SK-N-SH (cell line): ENCODE results near the gene PPP2R5C. TPM values are rescaled to one million over a fixed set of nuclear protein-coding genes. Genes with fewer than 3 reads are reported as not detected.
A peak's percentile ranks its signal among the peaks of the same experiment; 100 is the strongest.

ENCODE experiments used
- CTCF ChIA-PET: fragments of 300-600, 350-600 bp; formaldehyde crosslinking; extraction: SDS; loops from one replicate; lab custom pipeline; 2021; lab: Yijun Ruan, JAX
- POLR2A ChIA-PET: fragments of 350-600 bp; sonication (Branson Sonifier 250); formaldehyde crosslinking; extraction: SDS; loops from one replicate; lab custom pipeline; 2020; ENCODE audit warnings: antibody characterized with exemption, inconsistent platforms; lab: Yijun Ruan, JAX
- DNase-seq: peaks from one replicate; pipeline ENCODE4 v3.0.0; 2012
- H2AFZ ChIP-seq: fragments of 200-600 bp; sonication (generic); 2 replicates; pipeline ENCODE4 v1.8.1; 2016; ENCODE audit warnings: antibody characterized with exemption, mild to moderate bottlenecking, low read depth
- H3F3A ChIP-seq: fragments of 200-600 bp; sonication (generic); replicated peaks from 2 replicates; pipeline ENCODE3; 2016; ENCODE audit warnings: antibody characterized with exemption, mild to moderate bottlenecking; ENCODE audit not compliant: insufficient read depth
- H3K27ac ChIP-seq, 2 experiments: fragments of 200-500 bp in 1 of 2; fragments of 200-600 bp in 1 of 2; sonication (Bioruptor generic) in 1 of 2; sonication (generic), shearing (Covaris generic) in 1 of 2; 2 replicates each; pipeline versions ENCODE4 v1.5.1 to v1.6.1; 2014 to 2016; ENCODE audit warnings: low read depth in 2 of 2, inconsistent platforms in 1 of 2, low read length in 1 of 2, mild to moderate bottlenecking in 1 of 2, mixed read lengths in 1 of 2
- H3K27me3 ChIP-seq: fragments of 200-600 bp; sonication (generic), shearing (Covaris generic); 2 replicates; pipeline ENCODE4 v1.6.1; 2016; ENCODE audit warnings: mixed run types; ENCODE audit not compliant: insufficient read depth
- H3K36me3 ChIP-seq, 2 experiments: fragments of 200-500 bp in 1 of 2; fragments of 200-600 bp in 1 of 2; sonication (Bioruptor generic) in 1 of 2; sonication (generic) in 1 of 2; replicated peaks in 1 of 2; 2 replicates each; pipeline versions ENCODE3 to v1.5.1; 2014 to 2016; ENCODE audit warnings: low read length in 1 of 2, mild to moderate bottlenecking in 1 of 2; ENCODE audit not compliant: insufficient read depth in 2 of 2, control insufficient read depth in 1 of 2
- H3K4me1 ChIP-seq, 2 experiments: fragments of 200-500 bp in 1 of 2; fragments of 200-600 bp in 1 of 2; sonication (Bioruptor generic) in 1 of 2; sonication (generic), shearing (Covaris generic) in 1 of 2; 2 replicates each; pipeline versions ENCODE4 v1.5.1 to v1.6.1; 2014 to 2016; ENCODE audit warnings: low read depth in 1 of 2, low read length in 1 of 2, mixed run types in 1 of 2; ENCODE audit not compliant: insufficient read depth in 2 of 2, control insufficient read depth in 1 of 2
- H3K4me2 ChIP-seq: fragments of 200-600 bp; sonication (generic), shearing (Covaris generic); 2 replicates; pipeline ENCODE4 v1.6.1; 2017; ENCODE audit warnings: mixed run types
- H3K4me3 ChIP-seq, 2 experiments: fragments of 200-500 bp in 1 of 2; fragments of 200-600 bp in 1 of 2; sonication (Bioruptor generic) in 1 of 2; sonication (generic), shearing (Covaris generic) in 1 of 2; 2 replicates each; pipeline versions ENCODE4 v1.5.1 to v1.8.1; 2014 to 2016; ENCODE audit warnings: low read depth in 2 of 2, inconsistent platforms in 1 of 2, low read length in 1 of 2, mild to moderate bottlenecking in 1 of 2, mixed read lengths in 1 of 2, moderate library complexity in 1 of 2
- H3K79me2 ChIP-seq: fragments of 200-600 bp; sonication (generic); 2 replicates; pipeline ENCODE4 v1.8.1; 2017; ENCODE audit warnings: mild to moderate bottlenecking; ENCODE audit not compliant: insufficient read depth
- H3K9ac ChIP-seq: fragments of 200-600 bp; sonication (generic); 2 replicates; pipeline ENCODE4 v1.6.1; 2017; ENCODE audit warnings: mixed run types
- H3K9me2 ChIP-seq: fragments of 200-600 bp; sonication (generic); 2 replicates; pipeline ENCODE4 v1.6.1; 2017; ENCODE audit warnings: mixed run types
- H3K9me3 ChIP-seq: fragments of 200-600 bp; sonication (generic); 2 replicates; pipeline ENCODE4 v1.6.1; 2017; ENCODE audit warnings: mixed run types, mild to moderate bottlenecking, moderate library complexity
- H4K20me1 ChIP-seq: fragments of 200-600 bp; sonication (generic); 2 replicates; pipeline ENCODE4 v1.6.1; 2017; ENCODE audit warnings: mild to moderate bottlenecking, mixed run types; ENCODE audit not compliant: insufficient read depth
- CHD2 ChIP-seq: fragments of 150-350 bp; IDR thresholded peaks from 2 replicates; pipeline ENCODE4 v1.6.1; 2018; ENCODE audit warnings: low read length; ENCODE audit not compliant: partially characterized antibody
- CTCF ChIP-seq: fragments of 200-600 bp; sonication (generic); IDR thresholded peaks from 2 replicates; pipeline ENCODE4 v1.6.1; 2017; ENCODE audit warnings: antibody characterized with exemption, mild to moderate bottlenecking, moderate library complexity
- ELF1 ChIP-seq: IDR thresholded peaks from 2 replicates; pipeline ENCODE4 v1.4.0; 2012
- IRF3 ChIP-seq: fragments of 150-350 bp; IDR thresholded peaks from 2 replicates; pipeline ENCODE4 v1.6.1; 2016; ENCODE audit warnings: mild to moderate bottlenecking, low read depth, low read length
- MEF2A ChIP-seq: IDR thresholded peaks from 2 replicates; pipeline ENCODE4 v1.4.0; 2012; ENCODE audit warnings: low read depth, borderline replicate concordance
- NFIC ChIP-seq: IDR thresholded peaks from 2 replicates; pipeline ENCODE4 v1.4.0; 2012; ENCODE audit warnings: borderline replicate concordance
- NRF1 ChIP-seq: IDR thresholded peaks from 2 replicates; pipeline ENCODE4 v1.6.1; 2012; ENCODE audit warnings: low read depth, mild to moderate bottlenecking, low read length
- POLR2AphosphoS5 ChIP-seq: IDR thresholded peaks from 2 replicates; pipeline ENCODE4 v1.6.1; 2012; ENCODE audit warnings: low read depth, low read length
- RCOR1 ChIP-seq: fragments of 150-350 bp; IDR thresholded peaks from 2 replicates; pipeline ENCODE4 v1.6.1; 2017; ENCODE audit warnings: antibody characterized with exemption, low read length
- RFX5 ChIP-seq: IDR thresholded peaks from 2 replicates; pipeline ENCODE4 v1.6.1; 2012; ENCODE audit warnings: mild to moderate bottlenecking, improper control_type of control experiment, low read length
- RXRA ChIP-seq: IDR thresholded peaks from 2 replicates; pipeline ENCODE4 v1.4.0; 2012; ENCODE audit warnings: low read depth, mild to moderate bottlenecking, borderline replicate concordance
- SIN3A ChIP-seq: IDR thresholded peaks from 2 replicates; pipeline ENCODE4 v1.6.1; 2012; ENCODE audit warnings: low read depth, mild to moderate bottlenecking, low read length, moderate library complexity, borderline replicate concordance
- WGBS: methylation state at CpG from one replicate; pipeline ENCODE4 v1.1.6; 2017; ENCODE audit warnings: low lambda C conversion rate; 5-methylcytosine and 5-hydroxymethylcytosine counted together
- polyA plus RNA-seq, 3 experiments: library from polyadenylated mRNA; depleted of rRNA; stranded (reverse); fragments of >200 nt; gene quantifications; 2 replicates each; pipeline ENCODE4 v1.2.3, GENCODE V29; 2012
- TF ChIP-seq, protein P1 (sequence below): IDR thresholded peaks from 2 replicates; pipeline ENCODE4 v1.4.0; 2012; ENCODE audit warnings: low read depth, borderline replicate concordance

Gene PPP2R5C
- polyA plus RNA-seq, 1 of the 3 experiments (the other 2 are of a cell fraction) = 43.7 TPM

DNA sequence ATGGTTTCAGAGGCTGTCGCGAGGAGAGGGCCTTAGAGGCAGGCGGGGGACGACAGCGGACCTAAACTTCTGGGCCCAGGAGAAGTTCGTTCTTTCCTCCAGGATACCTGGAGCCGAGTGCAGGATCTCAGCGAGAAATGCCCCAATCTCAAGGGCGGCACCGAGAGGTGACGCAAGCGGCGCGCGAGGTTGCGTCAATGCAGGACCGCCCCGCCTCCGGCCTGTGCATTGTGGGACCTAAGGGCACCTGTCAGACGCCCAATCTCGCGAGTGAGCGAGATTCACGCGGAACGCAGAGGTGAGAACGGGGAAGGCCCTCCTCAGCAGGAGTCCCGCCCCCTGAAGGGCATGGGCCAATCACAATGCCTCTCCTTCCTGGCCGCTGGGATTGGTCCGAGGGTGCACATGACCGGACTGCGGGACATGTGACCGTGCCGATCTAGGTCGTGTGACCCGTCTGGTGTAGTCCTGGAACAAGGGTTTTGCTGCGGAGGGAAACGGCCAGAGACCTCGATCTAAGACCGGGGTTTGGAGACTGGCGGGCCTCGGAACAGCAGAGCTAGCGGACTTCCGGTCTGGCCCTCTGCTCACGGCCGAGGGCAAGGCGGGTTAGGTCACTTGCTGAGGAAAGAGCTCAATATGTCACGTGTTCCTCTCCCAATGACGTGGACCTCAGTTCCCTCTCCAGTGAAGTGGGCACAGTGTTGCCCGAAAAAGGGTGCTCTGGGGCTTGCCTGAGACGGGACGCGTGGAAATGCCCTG, 186.6 kb downstream of the PPP2R5C start (continued):
- TF ChIP-seq, protein P1, sequence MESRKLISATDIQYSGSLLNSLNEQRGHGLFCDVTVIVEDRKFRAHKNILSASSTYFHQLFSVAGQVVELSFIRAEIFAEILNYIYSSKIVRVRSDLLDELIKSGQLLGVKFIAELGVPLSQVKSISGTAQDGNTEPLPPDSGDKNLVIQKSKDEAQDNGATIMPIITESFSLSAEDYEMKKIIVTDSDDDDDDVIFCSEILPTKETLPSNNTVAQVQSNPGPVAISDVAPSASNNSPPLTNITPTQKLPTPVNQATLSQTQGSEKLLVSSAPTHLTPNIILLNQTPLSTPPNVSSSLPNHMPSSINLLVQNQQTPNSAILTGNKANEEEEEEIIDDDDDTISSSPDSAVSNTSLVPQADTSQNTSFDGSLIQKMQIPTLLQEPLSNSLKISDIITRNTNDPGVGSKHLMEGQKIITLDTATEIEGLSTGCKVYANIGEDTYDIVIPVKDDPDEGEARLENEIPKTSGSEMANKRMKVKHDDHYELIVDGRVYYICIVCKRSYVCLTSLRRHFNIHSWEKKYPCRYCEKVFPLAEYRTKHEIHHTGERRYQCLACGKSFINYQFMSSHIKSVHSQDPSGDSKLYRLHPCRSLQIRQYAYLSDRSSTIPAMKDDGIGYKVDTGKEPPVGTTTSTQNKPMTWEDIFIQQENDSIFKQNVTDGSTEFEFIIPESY = peak; percentile 100
- TF ChIP-seq NFIC = no peak
- peak; percentile 52; the same call in 1 of the 2 replicates for TF ChIP-seq RCOR1
- no peak for TF ChIP-seq MEF2A
- peak; percentile 98 for TF ChIP-seq POLR2AphosphoS5
- no peak for TF ChIP-seq NRF1
- peak; percentile 77 for TF ChIP-seq IRF3
- peak; percentile 100 for TF ChIP-seq CHD2

- POLR2A ChIA-PET = interaction anchor here (0.7 to 1.7 kb wide), 5 partner anchors 19 to 237 kb away, joined by 3 to 7 read pairs (median 3); no protein-coding TSS in a partner anchor
Measured at GRCh38 chr14:101948666-101949216, 187.2 kb downstream of the PPP2R5C start.

DNA sequence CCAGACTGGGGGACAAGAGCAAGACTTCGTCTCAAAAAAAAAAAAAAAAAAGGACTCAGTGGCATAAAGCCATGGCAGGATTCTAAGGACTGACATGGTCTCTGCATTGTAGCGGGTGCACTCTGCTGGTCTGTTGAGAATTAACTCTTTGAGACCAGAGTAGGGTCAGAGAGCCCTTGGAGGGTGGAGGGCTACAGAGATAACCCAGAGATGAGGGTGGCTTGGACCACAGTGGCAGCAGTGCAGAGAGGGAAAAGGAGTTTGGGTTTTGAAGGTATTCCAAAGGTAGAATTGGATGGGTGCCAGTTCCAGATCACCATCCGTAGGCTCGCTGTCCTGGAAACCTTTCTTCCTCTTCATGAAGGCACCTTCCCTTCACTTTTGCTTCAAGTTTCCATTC, 188.6 kb downstream of the PPP2R5C start:
- Histone ChIP-seq H2AFZ (no peak overlapping the region), H3K9me2 (no peaks in the 10 kb centered on the region), H3K27ac (no peak overlapping the region), H3K4me2 (no peak overlapping the region), H3K4me1 (peaks cover 0 to 14% of the 10 kb centered on the region in 2 experiments; a peak in 1 of 4 replicates), H3K9ac (no peak overlapping the region)
- no peak for DNase-seq
- CTCF ChIA-PET = interaction anchor here (1.8 to 4.5 kb wide), 2 partner anchors 12 to 179 kb away, joined by 7 to 31 read pairs; no protein-coding TSS in a partner anchor
- POLR2A ChIA-PET = no interaction called here
- 83% methylated on average over 4 of the region's 4 CpGs for WGBS
- TF ChIP-seq CTCF (no peak), RFX5 (no peak), RXRA (no peak)
- TF ChIP-seq, all 33 proteins: peak for 0
- H3K27me3 ChIP-seq = no peaks in the 10 kb centered on the region
- no peaks in the 10 kb centered on the region for H3K9me3 ChIP-seq
- no peak overlapping the region for H3K4me3 ChIP-seq
- H3K79me2 ChIP-seq = peaks cover 18% of the 10 kb centered on the region
- peaks cover 3% of the 10 kb centered on the region for H3F3A ChIP-seq
- no peaks in the 10 kb centered on the region for H3K36me3 ChIP-seq
- no peaks in the 10 kb centered on the region for H4K20me1 ChIP-seq

More at GRCh38 chr14:101948666-101949216, 187.2 kb downstream of the PPP2R5C start:
- H3K4me2 ChIP-seq = peak overlapping the region; percentile 99
- H3K79me2 ChIP-seq = peaks cover 18% of the 10 kb centered on the region
- H4K20me1 ChIP-seq = no peaks in the 10 kb centered on the region
- CTCF ChIA-PET = interaction anchor here (0.7 to 4.5 kb wide), 6 partner anchors 12 to 242 kb away, joined by 3 to 31 read pairs (median 4); no protein-coding TSS in a partner anchor
- TF ChIP-seq SIN3A = no peak
- no peak for TF ChIP-seq MEF2A
- no peak for TF ChIP-seq ELF1
- peak overlapping the region; percentile 85; the same call in 1 of the 2 replicates for H2AFZ ChIP-seq
- peak overlapping the region; percentile 86 to 94 for H3K27ac ChIP-seq
- DNase-seq = no peak
- peak overlapping the region; percentile 83 to 91 for H3K4me3 ChIP-seq
- no peaks in the 10 kb centered on the region for H3K36me3 ChIP-seq
- no peaks in the 10 kb centered on the region for H3K27me3 ChIP-seq
- H3K9me2 ChIP-seq = no peaks in the 10 kb centered on the region
- peaks cover 0 to 14% of the 10 kb centered on the region in 2 experiments; a peak in 1 of 4 replicates for H3K4me1 ChIP-seq
- 6% methylated on average over 10 of the region's 29 CpGs for WGBS
- no peaks in the 10 kb centered on the region for H3F3A ChIP-seq
- H3K9ac ChIP-seq = peak overlapping the region; percentile 91
- no peaks in the 10 kb centered on the region for H3K9me3 ChIP-seq
